Endothelial cell of umbilical vein (primary cell): ENCODE results near the gene TP73.

Experiments used
- CTCF ChIP-seq, 2 donors: IDR thresholded peaks; 1 replicate in 1 of 2; 2 replicates in 1 of 2; pipeline ENCODE4 v1.5.1; 2011; ENCODE audit warnings: low read length in 2 of 2, mild to moderate bottlenecking in 2 of 2, moderate library complexity in 2 of 2, control low read depth in 1 of 2, inconsistent platforms in 1 of 2, low read depth in 1 of 2; ENCODE audit not compliant: insufficient read depth in 1 of 2; ENCODE audit errors: extremely low read depth in 1 of 2
- FOS ChIP-seq: IDR thresholded peaks from 2 replicates; pipeline ENCODE4 v1.6.1; 2011; ENCODE audit warnings: mild to moderate bottlenecking, low read length, moderate library complexity, borderline replicate concordance; ENCODE audit not compliant: insufficient read depth
- MYC ChIP-seq: IDR thresholded peaks from one replicate; pipeline ENCODE4 v1.6.1; 2011; ENCODE audit warnings: mild to moderate bottlenecking, low read depth, low read length
- POLR2A ChIP-seq: IDR thresholded peaks from 2 replicates; pipeline ENCODE4 v1.6.1; 2012; ENCODE audit warnings: low read depth, mild to moderate bottlenecking, control low read depth, low read length
- POLR2AphosphoS5 ChIP-seq: IDR thresholded peaks from 2 replicates; pipeline ENCODE4 v1.6.1; 2012; ENCODE audit warnings: low read depth, mild to moderate bottlenecking, control low read depth, low read length, moderate library complexity; ENCODE audit not compliant: insufficient read depth

GRCh38 chr1:3603156-3603555 is 49.2 kb upstream of the TP73 start:
- TF ChIP-seq CTCF (IDR thresholded peaks at IDR 0.05; ENCODE audit: extremely low read depth in 1 of 2, insufficient read depth in 1 of 2, low read depth in 1 of 2, low read length in 2 of 2) = no peak
- no peak for TF ChIP-seq POLR2A
- TF ChIP-seq POLR2AphosphoS5 = no peak
- no peak for TF ChIP-seq FOS
- TF ChIP-seq MYC = no peak
